AG04450 (cell line): Measurements from ENCODE around the gene LINGO1. TPM values are rescaled to one million over a fixed set of nuclear protein-coding genes. Genes with fewer than 3 reads are reported as not detected.

Experiments
- CTCF ChIA-PET: fragments of 300-600, 350-600 bp; formaldehyde crosslinking; extraction: SDS; loops from one replicate; lab custom pipeline; 2022; ENCODE audit warnings: antibody characterized with exemption, inconsistent platforms; lab: Charles Lee
- POLR2A ChIA-PET: fragments of 350-600 bp; formaldehyde crosslinking; extraction: SDS; loops from one replicate; lab custom pipeline; 2021; ENCODE audit warnings: antibody characterized with exemption, inconsistent platforms; lab: Yijun Ruan, JAX
- DNase-seq: peaks from one replicate; pipeline ENCODE4 v3.0.0-alpha.2; 2011; ENCODE audit warnings: low read depth, low spot score
- H3K27ac ChIP-seq: one replicate; pipeline ENCODE4 v1.5.1; 2012; ENCODE audit warnings: low read depth, low read length, control low read depth
- H3K27me3 ChIP-seq: one replicate; pipeline ENCODE4 v1.6.0; 2012; ENCODE audit warnings: low read length; ENCODE audit not compliant: control insufficient read depth, insufficient read depth
- H3K4me3 ChIP-seq: 2 replicates; pipeline ENCODE4 v1.5.1; 2011; ENCODE audit warnings: mild to moderate bottlenecking, low read depth, low read length, control low read depth
- H3K9me3 ChIP-seq: 2 replicates; pipeline ENCODE4 v1.5.1; 2012; ENCODE audit warnings: low read length; ENCODE audit not compliant: control insufficient read depth, insufficient read depth
- CTCF ChIP-seq: IDR thresholded peaks from 2 replicates; pipeline ENCODE4 v1.5.1; 2011; ENCODE audit warnings: low read depth, low read length, control low read depth, inconsistent platforms
- polyA plus RNA-seq: library from polyadenylated mRNA; depleted of rRNA; stranded (reverse); fragments of >200 nt; gene quantifications from 2 replicates; pipeline ENCODE4 v1.2.3, GENCODE V29; 2011

Gene LINGO1
- polyA plus RNA-seq, 1 experiment: not detected

GRCh38 chr15:77599357-77599756 lies 33.4 kb downstream of the LINGO1 start:
- no peak overlapping the region for H3K27ac ChIP-seq
- no peaks in the 10 kb centered on the region for H3K9me3 ChIP-seq
- H3K27me3 ChIP-seq: peaks cover 3% of the 10 kb centered on the region
- no peak overlapping the region for H3K4me3 ChIP-seq
- no peak for TF ChIP-seq CTCF
- CTCF ChIA-PET: interaction anchor here (0.6 kb wide), 1 partner anchor 34 kb away, joined by 5 read pairs; the partner anchor contains the start of gene LINGO1
- no peak for DNase-seq
- POLR2A ChIA-PET: no interaction called here

- CTCF ChIA-PET: no interaction called here
- no peak for DNase-seq
- POLR2A ChIA-PET: no interaction called here
- H3K27ac ChIP-seq: no peak overlapping the region
- no peaks in the 10 kb centered on the region for H3K9me3 ChIP-seq
- no peak for TF ChIP-seq CTCF
- no peak overlapping the region for H3K4me3 ChIP-seq
- H3K27me3 ChIP-seq: peaks cover 3% of the 10 kb centered on the region
Measured at GRCh38 chr15:77598644-77599043, 34.1 kb downstream of the LINGO1 start.

GRCh38 chr15:77597804-77598453 lies 34.8 kb downstream of the LINGO1 start:
- Histone ChIP-seq H3K9me3 (no peaks in the 10 kb centered on the region), H3K4me3 (no peak overlapping the region), H3K27me3 (peaks cover 3% of the 10 kb centered on the region), H3K27ac (no peak overlapping the region)
- TF ChIP-seq CTCF: no peak
- POLR2A ChIA-PET: no interaction called here
- CTCF ChIA-PET: interaction anchor here (2.1 kb wide), 1 partner anchor 36 kb away, joined by 7 read pairs; no protein-coding TSS in a partner anchor
- no peak for DNase-seq

GRCh38 chr15:77596821-77597803 lies 35.6 kb downstream of the LINGO1 start:
- H3K27me3 ChIP-seq: peaks cover 7% of the 10 kb centered on the region
- DNase-seq: no peak
- no peak overlapping the region for H3K4me3 ChIP-seq
- TF ChIP-seq CTCF: no peak
- ChIA-PET POLR2A (no interaction called here), CTCF (interaction anchor here (2.1 kb wide), 1 partner anchor 36 kb away, joined by 7 read pairs; no protein-coding TSS in a partner anchor)
- H3K9me3 ChIP-seq: no peaks in the 10 kb centered on the region; the same call in 1 of the 2 replicates
- H3K27ac ChIP-seq: no peak overlapping the region
